Transverse colon (tissue), 4 donors: Measurements from ENCODE around the gene PPM1B. TPM values are rescaled to one million over a fixed set of nuclear protein-coding genes. Genes with fewer than 3 reads are reported as not detected.

ENCODE experiments used
- DNase-seq: peaks from one replicate; pipeline ENCODE4 v3.0.0-alpha.2; 2019
- H3K27ac ChIP-seq, 4 donors: fragments of 200-600 bp; sonication (generic); 2 replicates each; pipeline ENCODE4 v1.5.1; 2016 to 2018; ENCODE audit warnings: inconsistent platforms in 4 of 4
- H3K27me3 ChIP-seq: fragments of 200-600 bp; sonication (generic); 2 replicates; pipeline ENCODE4 v1.5.1; 2017; ENCODE audit warnings: inconsistent platforms
- H3K36me3 ChIP-seq, 4 donors: fragments of 200-600 bp; sonication (generic); 2 replicates each; pipeline ENCODE4 v1.5.1; 2017 to 2019; ENCODE audit warnings: inconsistent platforms in 4 of 4
- H3K4me1 ChIP-seq, 4 donors: fragments of 200-600 bp; sonication (generic); 2 replicates each; pipeline ENCODE4 v1.5.1; 2017 to 2020; ENCODE audit warnings: inconsistent platforms in 4 of 4
- H3K4me3 ChIP-seq, 4 donors: fragments of 200-600 bp; sonication (generic); 1 replicate in 1 of 4; 2 replicates in 3 of 4; pipeline versions ENCODE4 v1.5.1 to v1.6.1; 2017 to 2019; ENCODE audit warnings: inconsistent platforms in 4 of 4
- H3K9me3 ChIP-seq, 2 donors: fragments of 200-600 bp; sonication (generic); 2 replicates each; pipeline ENCODE4 v1.5.1; 2017 to 2019; ENCODE audit warnings: inconsistent platforms in 2 of 2
- CTCF ChIP-seq, 5 experiments: fragments of 200-600 bp in 3 of 5; fragments of 450-650 bp in 2 of 5; sonication (generic) in 3 of 5; IDR thresholded peaks; 1 replicate in 2 of 5; 2 replicates in 3 of 5; pipeline ENCODE4 v1.5.1; 2016 to 2017; ENCODE audit warnings: antibody characterized with exemption in 5 of 5, inconsistent platforms in 3 of 5, mild to moderate bottlenecking in 2 of 5, moderate library complexity in 1 of 5
- EP300 ChIP-seq: sonication (generic); formaldehyde crosslinking; IDR thresholded peaks from one replicate; pipeline ENCODE4 v1.6.1; 2017; ENCODE audit warnings: antibody characterized with exemption, low read depth
- POLR2A ChIP-seq: fragments of 450-650 bp; IDR thresholded peaks from one replicate; pipeline ENCODE4 v1.6.1; 2016; ENCODE audit warnings: antibody characterized with exemption, mild to moderate bottlenecking, moderate library complexity
- POLR2AphosphoS5 ChIP-seq, 3 donors: sonication (generic); formaldehyde crosslinking; IDR thresholded peaks; one replicate each; pipeline ENCODE4 v1.6.1; 2016; ENCODE audit warnings: antibody characterized with exemption in 3 of 3
- WGBS, 2 donors: methylation state at CpG; one replicate each; pipeline ENCODE4 v1.1.5; 2018; ENCODE audit warnings: low coverage in 1 of 2; 5-methylcytosine and 5-hydroxymethylcytosine counted together
- in situ Hi-C, 4 donors: fragments of 200-750 bp; cut with MboI; loops; one replicate each; pipeline versions ENCODE4 v1.15.0 to v1.15.1; 2017; ENCODE audit warnings: low sequenced_read_pairs in 3 of 4, low pct_ligation_motif_present in 1 of 4, low pct_unique_long_range_greater_than_20kb in 1 of 4
- intact Hi-C: fragments of 100-400 bp; cut with DNase I; formaldehyde crosslinking; loops from one replicate; pipeline ENCODE4 v1.15.1; 2023; ENCODE audit warnings: low total_unique reads
- total RNA-seq, 4 donors: library from RNA; depleted of rRNA; stranded (reverse); fragments of >200 nt; gene quantifications; one replicate each; pipeline ENCODE4 v1.1.0, GENCODE V29; 2016

PPM1B gene
- total RNA-seq, 4 donors from 2014 or later, result 23.7 to 108 (median 67.0) TPM

GRCh38 chr2:44237221-44237620 lies 68.5 kb downstream of the PPM1B start:
- in situ Hi-C loops (no loop called here), intact Hi-C loops (no loop called here)
- DNase-seq, result no peak
- Histone ChIP-seq H3K4me3 (no peak overlapping the region), H3K27me3 (no peaks in the 10 kb centered on the region), H3K9me3 (no peaks in the 10 kb centered on the region), H3K27ac (no peak overlapping the region), H3K36me3 (peaks cover 0 to 3% (median 0%) of the 10 kb centered on the region in 4 donors), H3K4me1 (peaks cover 0 to 6% (median 3%) of the 10 kb centered on the region in 4 donors)
- TF ChIP-seq CTCF (IDR thresholded peaks at IDR 0.05), result no peak
- TF ChIP-seq POLR2AphosphoS5 (IDR thresholded peaks at IDR 0.05), result no peak
- no peak for TF ChIP-seq POLR2A
- no peak for TF ChIP-seq EP300
- 59 to 65% methylated on average over 2 of the region's 2 CpGs for WGBS, 2 donors

- Histone ChIP-seq H3K27ac (no peak overlapping the region), H3K27me3 (no peaks in the 10 kb centered on the region), H3K4me3 (no peak overlapping the region), H3K9me3 (no peaks in the 10 kb centered on the region), H3K4me1 (peaks cover 0 to 34% (median 13%) of the 10 kb centered on the region in 4 donors), H3K36me3 (no peaks in the 10 kb centered on the region)
- 72 to 73% methylated on average over 2 of the region's 2 CpGs for WGBS, 2 donors
- in situ Hi-C loops, result no loop called here
- DNase-seq, result no peak
- intact Hi-C loops, result no loop called here
- no peak for TF ChIP-seq EP300
- TF ChIP-seq CTCF (IDR thresholded peaks at IDR 0.05), result no peak
- TF ChIP-seq POLR2A, result no peak
- TF ChIP-seq POLR2AphosphoS5 (IDR thresholded peaks at IDR 0.05), result no peak
These were observed 74.2 kb downstream of the PPM1B start for GRCh38 chr2:44242904-44243303.

- H3K27ac ChIP-seq, result peak overlapping the region; percentile 71 to 76 (median 74)
- in situ Hi-C loops (no loop called here), intact Hi-C loops (no loop called here)
- DNase-seq, result peak; percentile 65
- no peaks in the 10 kb centered on the region for H3K9me3 ChIP-seq
- peak overlapping the region in 3 of 4 donors; percentile 8 to 51 (median 29) for H3K4me3 ChIP-seq
- peaks cover 0 to 34% (median 13%) of the 10 kb centered on the region in 4 donors for H3K4me1 ChIP-seq
- no peaks in the 10 kb centered on the region for H3K36me3 ChIP-seq
- H3K27me3 ChIP-seq, result no peaks in the 10 kb centered on the region
- TF ChIP-seq POLR2A (no peak), POLR2AphosphoS5 (IDR thresholded peaks at IDR 0.05) (peak in 2 of 3 donors; percentile 10 to 42), CTCF (IDR thresholded peaks at IDR 0.05) (peak; percentile 66 to 69 (median 67)), EP300 (no peak)
- 7% methylated on average over 7 to 12 of the region's 12 CpGs for WGBS, 2 donors
These were observed 75.6 kb downstream of the PPM1B start for GRCh38 chr2:44244135-44244871.

GRCh38 chr2:44245083-44245861 lies 76.6 kb downstream of the PPM1B start:
- in situ Hi-C loops, result no loop called here
- H3K9me3 ChIP-seq, result no peaks in the 10 kb centered on the region

More at GRCh38 chr2:44245083-44245861, 76.6 kb downstream of the PPM1B start:
- Histone ChIP-seq H3K4me3 (peak overlapping the region in 1 of 4 donors; percentile 51), H3K36me3 (no peaks in the 10 kb centered on the region), H3K4me1 (peaks cover 0 to 34% (median 13%) of the 10 kb centered on the region in 4 donors), H3K27ac (peak overlapping the region; percentile 71 to 76 (median 74)), H3K27me3 (no peaks in the 10 kb centered on the region)
- TF ChIP-seq POLR2AphosphoS5 (IDR thresholded peaks at IDR 0.05) (peak in 2 of 3 donors; percentile 19 to 54), POLR2A (no peak), EP300 (peak; percentile 22)
- intact Hi-C loops, result no loop called here
- WGBS, 2 donors, result 13 to 25% methylated on average over 2 to 3 of the region's 3 CpGs
- no peak for DNase-seq
